ENCODE results near the gene CDK14. TPM values are rescaled to one million over a fixed set of nuclear protein-coding genes. Genes with fewer than 3 reads are reported as not detected.

The CDK14 gene
- polyA plus RNA-seq, 3 donors, result 1.7 to 2.5 (median 2.1) TPM

- Histone ChIP-seq H3K9ac (ENCODE audit: insufficient read depth, low read length, poor library complexity, severe bottlenecking) (no peak overlapping the region), H4K20me1 (ENCODE audit: insufficient read depth, low read length) (no peaks in the 10 kb centered on the region), H3K36me3 (replicated peaks in 1 of 2; ENCODE audit: control insufficient read depth in 1 of 2, insufficient read depth in 2 of 2, low read length in 2 of 2) (no peaks in the 10 kb centered on the region), H3K9me3 (replicated peaks in 1 of 2; ENCODE audit: control insufficient read depth in 1 of 2, insufficient read depth in 1 of 2, low read length in 2 of 2) (no peaks in the 10 kb centered on the region), H3K79me2 (ENCODE audit: insufficient read depth, low read length) (no peaks in the 10 kb centered on the region), H3K27ac (ENCODE audit: low read depth in 1 of 2, low read length in 2 of 2) (no peak overlapping the region), H3K4me3 (replicated peaks in 1 of 3; ENCODE audit: low read depth in 2 of 3, low read length in 3 of 3) (no peak overlapping the region), H3K27me3 (ENCODE audit: control insufficient read depth in 2 of 2, insufficient read depth in 2 of 2, low read length in 2 of 2) (no peaks in the 10 kb centered on the region), H3K4me2 (replicated peaks; ENCODE audit: extremely low read depth, low read length, poor library complexity, severe bottlenecking) (no peak overlapping the region), H3K4me1 (ENCODE audit: control insufficient read depth in 1 of 2, insufficient read depth in 2 of 2, low read length in 2 of 2) (peaks cover 18 to 26% of the 10 kb centered on the region in 2 donors), H2AFZ (ENCODE audit: insufficient read depth, low read depth, low read length, poor library complexity, severe bottlenecking) (no peak overlapping the region)
- Mint-ChIP-seq H3K9me3 (peaks cover 0 to 4% (median 0%) of the 10 kb centered on the region in 7 donors), H3K36me3 (no peaks in the 10 kb centered on the region), H3K4me3 (no peak overlapping the region), H3K27ac (no peak overlapping the region), H3K4me1 (peaks cover 25% of the 10 kb centered on the region), H3K27me3 (ENCODE audit: low read depth in 3 of 3) (peaks cover 0 to 6% (median 0%) of the 10 kb centered on the region in 3 donors)
- TF ChIP-seq CTCF (IDR thresholded peaks at IDR 0.05), result no peak
- WGBS (ENCODE audit: insufficient coverage), result 93% methylated on average over 2 of the region's 8 CpGs
- DNase-seq, result no peak
- intact Hi-C loops (cut with micrococcal nuclease), result no loop called here
Observed at GRCh38 chr7:91242097-91242844, 646.1 kb downstream of the CDK14 start.

DNA sequence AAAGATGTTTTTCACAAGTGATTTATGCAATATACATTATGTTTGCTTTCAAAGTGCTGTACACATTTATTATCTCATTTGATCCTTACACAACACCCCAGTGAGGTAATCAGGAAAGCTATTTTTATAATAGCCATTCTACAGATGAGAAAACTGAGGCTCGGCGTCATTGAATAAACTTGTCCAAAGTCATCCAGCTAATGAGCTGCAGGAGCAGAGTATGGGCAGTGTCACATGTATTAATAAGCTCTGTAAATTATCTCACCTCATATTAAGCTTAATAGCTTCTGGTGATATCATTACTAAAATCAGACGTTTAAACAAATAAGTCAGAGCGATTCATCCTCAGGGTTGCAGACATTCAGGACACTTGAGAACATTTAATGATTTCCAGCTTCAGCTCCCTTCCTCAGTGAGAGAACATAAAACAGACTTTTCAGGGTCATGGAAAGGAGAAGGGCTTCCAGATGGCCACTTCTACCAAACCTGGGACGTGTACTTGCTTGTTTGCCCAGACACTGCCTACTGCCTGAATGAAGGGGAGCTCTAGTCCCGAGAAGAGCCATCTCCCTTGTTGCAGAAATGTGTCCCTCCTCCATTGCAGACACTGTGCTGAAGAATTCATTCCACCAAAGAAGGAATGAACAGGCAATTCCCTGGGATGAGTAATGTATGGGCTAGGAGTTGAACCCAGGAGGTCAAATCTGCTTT lies 647.6 kb downstream of the CDK14 start:
- no peak overlapping the region for H3K4me3 Mint-ChIP-seq
- no peak for TF ChIP-seq CTCF (IDR thresholded peaks at IDR 0.05)
- Histone ChIP-seq H3K4me1 (ENCODE audit: control insufficient read depth in 1 of 2, insufficient read depth in 2 of 2, low read length in 2 of 2) (peaks cover 17 to 24% of the 10 kb centered on the region in 2 donors), H3K36me3 (replicated peaks in 1 of 2; ENCODE audit: control insufficient read depth in 1 of 2, insufficient read depth in 2 of 2, low read length in 2 of 2) (no peaks in the 10 kb centered on the region), H3K9ac (ENCODE audit: insufficient read depth, low read length, poor library complexity, severe bottlenecking) (no peak overlapping the region), H3K4me2 (replicated peaks; ENCODE audit: extremely low read depth, low read length, poor library complexity, severe bottlenecking) (no peak overlapping the region), H3K9me3 (replicated peaks in 1 of 2; ENCODE audit: control insufficient read depth in 1 of 2, insufficient read depth in 1 of 2, low read length in 2 of 2) (no peaks in the 10 kb centered on the region), H2AFZ (ENCODE audit: insufficient read depth, low read depth, low read length, poor library complexity, severe bottlenecking) (no peak overlapping the region), H3K79me2 (ENCODE audit: insufficient read depth, low read length) (no peaks in the 10 kb centered on the region), H3K4me3 (replicated peaks in 1 of 3; ENCODE audit: low read depth in 2 of 3, low read length in 3 of 3) (no peak overlapping the region), H4K20me1 (ENCODE audit: insufficient read depth, low read length) (no peaks in the 10 kb centered on the region), H3K27ac (ENCODE audit: low read depth in 1 of 2, low read length in 2 of 2) (no peak overlapping the region), H3K27me3 (ENCODE audit: control insufficient read depth in 2 of 2, insufficient read depth in 2 of 2, low read length in 2 of 2) (no peaks in the 10 kb centered on the region)
- intact Hi-C loops (cut with micrococcal nuclease), result no loop called here
- WGBS (ENCODE audit: insufficient coverage), result 100% methylated on average over 1 of the region's 6 CpGs
- H3K27me3 Mint-ChIP-seq (ENCODE audit: low read depth in 3 of 3), result peaks cover 0 to 4% (median under 1%) of the 10 kb centered on the region in 3 donors
- H3K9me3 Mint-ChIP-seq, result no peaks in the 10 kb centered on the region
- DNase-seq, result no peak
- peaks cover 23% of the 10 kb centered on the region for H3K4me1 Mint-ChIP-seq
- no peak overlapping the region for H3K27ac Mint-ChIP-seq
- no peaks in the 10 kb centered on the region for H3K36me3 Mint-ChIP-seq
